Skin epidermis (tissue), 12 donors: ENCODE data around the gene KCNQ1.

Source experiments
- H3K27ac ChIP-seq, 21 experiments: fragments of 200-600 bp; sonication (generic) in 11 of 21; one replicate each; pipeline ENCODE4 v1.5.0; 2020; ENCODE audit warnings: mild to moderate bottlenecking in 3 of 21, inconsistent platforms in 2 of 21, moderate library complexity in 2 of 21
- H3K4me3 ChIP-seq, 7 experiments: fragments of 200-600 bp; sonication (generic) in 2 of 7; one replicate each; pipeline ENCODE4 v1.5.0; 2020; ENCODE audit warnings: inconsistent platforms in 2 of 7, mild to moderate bottlenecking in 2 of 7, moderate library complexity in 1 of 7

KCNQ1 gene

GRCh38 chr11:2437516-2437915, 7.3 kb upstream of the KCNQ1 start:
- Histone ChIP-seq H3K4me3 (no peak overlapping the region), H3K27ac (no peak overlapping the region)

- Histone ChIP-seq H3K4me3 (no peak overlapping the region), H3K27ac (no peak overlapping the region)
These were observed 5.0 kb upstream of the KCNQ1 start for GRCh38 chr11:2439820-2440219.

GRCh38 chr11:2440646-2441045, 4.2 kb upstream of the KCNQ1 start:
- H3K27ac ChIP-seq: no peak overlapping the region
- no peak overlapping the region for H3K4me3 ChIP-seq

- H3K4me3 ChIP-seq: no peak overlapping the region
These were observed 3.6 kb upstream of the KCNQ1 start for GRCh38 chr11:2441171-2441570.

GRCh38 chr11:2442589-2442988, 2.2 kb upstream of the KCNQ1 start:
- H3K27ac ChIP-seq: no peak overlapping the region
- H3K4me3 ChIP-seq: no peak overlapping the region

More at GRCh38 chr11:2441171-2441570, 3.6 kb upstream of the KCNQ1 start:
- H3K27ac ChIP-seq: no peak overlapping the region

GRCh38 chr11:2443406-2443805, 1.4 kb upstream of the KCNQ1 start:
- no peak overlapping the region for H3K4me3 ChIP-seq
- no peak overlapping the region for H3K27ac ChIP-seq

GRCh38 chr11:2443881-2444820, 657 bp upstream of the KCNQ1 start, which contains the start of gene TRPM5:
Gene TRPM5 (minus strand): TSS chr11:2444514. CDS start chr11:2423036, 21,478 bp downstream.
- H3K4me3 ChIP-seq: peak within 1 kb of the TSS; percentile 1 to 38 (median 29)
- peak within 1 kb of the TSS in 4 of 21 experiments; percentile 21 to 54 (median 30) for H3K27ac ChIP-seq

- Histone ChIP-seq H3K4me3 (peak overlapping the region; percentile 1 to 38 (median 29)), H3K27ac (peak overlapping the region in 4 of 21 experiments; percentile 20 to 69 (median 39))
These were observed 1.1 kb downstream of the KCNQ1 start for GRCh38 chr11:2445746-2446551.

GRCh38 chr11:2446590-2447252, 1.9 kb downstream of the KCNQ1 start:
- Histone ChIP-seq H3K4me3 (peak overlapping the region in 1 of 7 experiments; percentile 31), H3K27ac (peak overlapping the region in 6 of 21 experiments; percentile 20 to 69 (median 34))

GRCh38 chr11:2447253-2447950, 2.6 kb downstream of the KCNQ1 start:
- Histone ChIP-seq H3K27ac (peak overlapping the region in 7 of 21 experiments; percentile 26 to 69 (median 37)), H3K4me3 (no peak overlapping the region)

- H3K27ac ChIP-seq: peak overlapping the region in 1 of 21 experiments; percentile 69
- H3K4me3 ChIP-seq: no peak overlapping the region
These were observed 3.3 kb downstream of the KCNQ1 start for GRCh38 chr11:2447951-2448650.

GRCh38 chr11:2448661-2449547, 4.1 kb downstream of the KCNQ1 start:
- Histone ChIP-seq H3K4me3 (no peak overlapping the region), H3K27ac (no peak overlapping the region)

GRCh38 chr11:2449548-2450320, 4.9 kb downstream of the KCNQ1 start:
- no peak overlapping the region for H3K4me3 ChIP-seq
- no peak overlapping the region for H3K27ac ChIP-seq

GRCh38 chr11:2450321-2451041, 5.7 kb downstream of the KCNQ1 start:
- no peak overlapping the region for H3K27ac ChIP-seq

GRCh38 chr11:2451336-2451735, 6.5 kb downstream of the KCNQ1 start:
- Histone ChIP-seq H3K4me3 (no peak overlapping the region), H3K27ac (no peak overlapping the region)

More at GRCh38 chr11:2450321-2451041, 5.7 kb downstream of the KCNQ1 start:
- no peak overlapping the region for H3K4me3 ChIP-seq

GRCh38 chr11:2451916-2452315, 7.1 kb downstream of the KCNQ1 start:
- Histone ChIP-seq H3K27ac (no peak overlapping the region), H3K4me3 (no peak overlapping the region)
